H1 (cell line): ENCODE data around the gene KCNQ1. TPM values are rescaled to one million over a fixed set of nuclear protein-coding genes. Genes with fewer than 3 reads are reported as not detected.

Source experiments
- CBX8 ChIP-seq: fragments of 300-800, 300-1000 bp; sonication (generic); IDR thresholded peaks from 2 replicates; pipeline ENCODE4 v1.7.1; 2016; ENCODE audit warnings: low read depth, low read length, borderline replicate concordance
- CHD1 ChIP-seq: IDR thresholded peaks from 2 replicates; pipeline ENCODE4 v1.6.1; 2012; ENCODE audit warnings: low read depth, low read length, improper control_type of control experiment
- SRF ChIP-seq: IDR thresholded peaks from 2 replicates; pipeline ENCODE4 v1.6.1; 2011; ENCODE audit warnings: mild to moderate bottlenecking, low read depth, low read length, moderate library complexity
- polyA plus RNA-seq, 7 experiments: library from polyadenylated mRNA; depleted of rRNA in 3 of 7; stranded (reverse) in 5 of 7; unstranded in 2 of 7; fragments of >200 nt in 5 of 7; fragments of 200-250 nt in 2 of 7; gene quantifications; 1 replicate in 5 of 7; 2 replicates in 1 of 7; 4 replicates in 1 of 7; pipeline versions ENCODE4 v1.2.1 to v1.2.3, GENCODE V29; 2011 to 2013; ENCODE audit warnings: missing spikeins in 2 of 7, mixed read lengths in 2 of 7
- total RNA-seq: library from RNA; stranded (reverse); fragmentation: NEBNext Ultra II Directional; extraction: Animal tissue kit (Norgen Biotek cat#: 25700); gene quantifications from 2 replicates; pipeline ENCODE4 v1.2.1, GENCODE V29; 2021

KCNQ1 gene
- total and polyA plus RNA-seq, 2 of the 8 experiments (the other 6 are each of a cell fraction or from before 2014, with no cell fraction given): 1.9 to 2.0 TPM

DNA sequence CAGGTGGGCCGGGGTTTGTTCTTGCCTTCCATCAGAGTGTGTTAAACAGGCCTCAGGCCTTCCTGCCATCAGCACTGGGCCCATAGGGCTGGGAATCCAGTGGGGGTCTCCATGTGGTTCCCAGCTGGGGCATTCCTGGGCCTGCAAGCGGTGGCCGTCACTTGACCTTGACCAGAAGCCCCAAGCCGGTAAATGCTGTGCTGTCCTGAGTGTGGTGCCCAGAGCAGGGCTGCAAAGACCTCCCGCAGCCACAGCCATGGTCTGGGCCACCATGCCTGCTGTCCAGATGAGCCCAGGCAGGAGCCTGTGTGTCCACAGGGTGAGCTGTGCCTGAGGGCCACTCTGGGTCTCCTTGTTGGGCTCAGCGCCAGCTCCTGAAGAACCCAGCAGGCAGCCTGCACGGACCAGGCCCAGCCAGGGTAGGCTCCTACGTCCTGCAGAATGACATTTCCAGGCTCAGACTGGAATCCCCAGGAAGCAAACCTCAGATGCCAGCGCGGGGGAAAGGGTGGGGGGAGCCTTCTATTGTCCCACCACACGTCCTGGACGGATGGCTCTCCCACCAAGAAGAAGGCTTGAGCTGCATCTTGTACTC, 137.6 kb downstream of the KCNQ1 start (continued):
- no peak for TF ChIP-seq CBX8
- no peak for TF ChIP-seq SRF
- TF ChIP-seq CHD1: no peak
